B cell (primary cell): ENCODE results near the gene SYNE1. TPM values are rescaled to one million over a fixed set of nuclear protein-coding genes. Genes with fewer than 3 reads are reported as not detected.
A peak's percentile ranks its signal among the peaks of the same experiment; 100 is the strongest.

Experiments used
- ATAC-seq: fragments of 200-7000 bp; cut with Tn5 transposase; one replicate; pipeline ENCODE4 v1.10.0; 2021; ENCODE audit warnings: low read depth, mild to moderate bottlenecking, moderate number of reproducible peaks, moderate library complexity
- CTCF ChIA-PET: fragments of 350-600 bp; sonication (Branson Sonifier 250); formaldehyde crosslinking; loops from one replicate; lab custom pipeline; 2021; ENCODE audit warnings: antibody characterized with exemption, inconsistent platforms; lab: Charles Lee
- POLR2A ChIA-PET: fragments of 350-600 bp; sonication (Branson Sonifier 250); formaldehyde crosslinking; loops from one replicate; lab custom pipeline; 2021; ENCODE audit warnings: antibody characterized with exemption; lab: Charles Lee
- DNase-seq: peaks from one replicate; pipeline ENCODE4 v3.0.0; 2013
- H2AFZ ChIP-seq: 2 replicates; pipeline ENCODE4 v1.6.1; 2012; ENCODE audit warnings: mild to moderate bottlenecking, low read depth, low read length; ENCODE audit not compliant: insufficient read depth, poor library complexity, severe bottlenecking
- H3K27ac ChIP-seq, 2 donors: 1 replicate in 1 of 2; 2 replicates in 1 of 2; pipeline ENCODE4 v1.5.1; 2012 to 2013; ENCODE audit warnings: low read length in 2 of 2, mild to moderate bottlenecking in 2 of 2, moderate library complexity in 1 of 2
- H3K27me3 ChIP-seq, 4 experiments: fragments of 200-600 bp in 1 of 4; sonication (generic) in 1 of 4; replicated peaks in 1 of 4; 1 replicate in 2 of 4; 2 replicates in 2 of 4; pipeline versions ENCODE4 v1.6.1 to v1.7.0; 2013 to 2016; ENCODE audit warnings: low read length in 3 of 4, mild to moderate bottlenecking in 2 of 4, mixed read lengths in 1 of 4, moderate library complexity in 1 of 4; ENCODE audit not compliant: insufficient read depth in 4 of 4, control insufficient read depth in 3 of 4; ENCODE audit errors: control extremely low read depth in 1 of 4
- H3K36me3 ChIP-seq, 2 experiments: replicated peaks in 1 of 2; 1 replicate in 1 of 2; 2 replicates in 1 of 2; pipeline versions ENCODE4 v1.6.1 to v1.7.1; 2013; ENCODE audit warnings: low read length in 1 of 2; ENCODE audit not compliant: insufficient read depth in 2 of 2, control insufficient read depth in 1 of 2; ENCODE audit errors: control extremely low read depth in 1 of 2, extremely low read depth in 1 of 2
- H3K4me1 ChIP-seq, 2 donors: fragments of 200-600 bp in 1 of 2; sonication (generic) in 1 of 2; 1 replicate in 1 of 2; 2 replicates in 1 of 2; pipeline versions ENCODE4 v1.5.1 to v1.6.1; 2013 to 2017; ENCODE audit warnings: low read length in 2 of 2; ENCODE audit not compliant: control insufficient read depth in 2 of 2, insufficient read depth in 2 of 2
- H3K4me2 ChIP-seq: replicated peaks from 2 replicates; pipeline ENCODE3; 2012; ENCODE audit warnings: mild to moderate bottlenecking, low read depth, low read length; ENCODE audit not compliant: poor library complexity, severe bottlenecking
- H3K4me3 ChIP-seq, 5 experiments: fragments of 200-600 bp in 1 of 5; sonication (generic) in 1 of 5; 1 replicate in 3 of 5; 2 replicates in 2 of 5; pipeline versions ENCODE4 v1.5.1 to v1.7.0; 2011 to 2016; ENCODE audit warnings: low read length in 4 of 5, mild to moderate bottlenecking in 4 of 5, low read depth in 2 of 5, control low read depth in 1 of 5, moderate library complexity in 1 of 5; ENCODE audit not compliant: insufficient read depth in 1 of 5; ENCODE audit errors: control extremely low read depth in 1 of 5, extremely low read depth in 1 of 5
- H3K79me2 ChIP-seq: fragments of 200-600 bp; sonication (generic); one replicate; pipeline ENCODE4 v1.6.0; 2016; ENCODE audit warnings: low read length; ENCODE audit not compliant: control insufficient read depth, insufficient read depth
- H3K9ac ChIP-seq: fragments of 200-600 bp; sonication (generic); 2 replicates; pipeline ENCODE4 v1.6.1; 2017; ENCODE audit warnings: mild to moderate bottlenecking, low read length, moderate library complexity
- H3K9me3 ChIP-seq, 3 donors: one replicate each; pipeline versions ENCODE4 v1.6.1 to v1.7.1; 2013; ENCODE audit warnings: low read length in 2 of 3; ENCODE audit not compliant: control insufficient read depth in 2 of 3, insufficient read depth in 1 of 3; ENCODE audit errors: control extremely low read depth in 1 of 3
- H4K20me1 ChIP-seq: 2 replicates; pipeline ENCODE4 v1.6.0; 2012; ENCODE audit warnings: mild to moderate bottlenecking, low read length; ENCODE audit not compliant: insufficient read depth, control insufficient read depth, poor library complexity, severe bottlenecking
- H3K27ac Mint-ChIP-seq: one replicate; pipeline ENCODE4 v1.8.0; 2021; ENCODE audit warnings: mixed read lengths
- H3K27me3 Mint-ChIP-seq: one replicate; pipeline ENCODE4 v1.8.0; 2021; ENCODE audit warnings: mixed read lengths
- H3K4me1 Mint-ChIP-seq: one replicate; pipeline ENCODE4 v1.8.0; 2021; ENCODE audit warnings: mixed read lengths
- H3K4me3 Mint-ChIP-seq: one replicate; pipeline ENCODE4 v1.8.0; 2021; ENCODE audit warnings: mixed read lengths
- H3K9me3 Mint-ChIP-seq: one replicate; pipeline ENCODE4 v1.8.0; 2022; ENCODE audit warnings: mixed read lengths; ENCODE audit not compliant: insufficient read depth
- CTCF ChIP-seq: fragments of 200-600 bp; IDR thresholded peaks from one replicate; pipeline ENCODE4 v1.8.0; 2022; ENCODE audit warnings: antibody characterized with exemption, mild to moderate bottlenecking
- EZH2 ChIP-seq: IDR thresholded peaks from 2 replicates; pipeline ENCODE4 v1.6.1; 2012; ENCODE audit warnings: borderline replicate concordance, low read depth, mild to moderate bottlenecking, moderate library complexity, low read length; ENCODE audit not compliant: insufficient read depth, poor library complexity, severe bottlenecking
- WGBS: methylation state at CpG from one replicate; pipeline ENCODE4 v1.1.5; 2013; ENCODE audit warnings: missing lambda C conversion rate; ENCODE audit not compliant: insufficient coverage; 5-methylcytosine and 5-hydroxymethylcytosine counted together
- intact Hi-C: fragments of 100-400 bp; cut with micrococcal nuclease; formaldehyde crosslinking; loops from one replicate; pipeline ENCODE4 v1.10.0; 2022
- polyA plus RNA-seq: library from polyadenylated mRNA; depleted of rRNA; stranded (reverse); fragments of >200 nt; gene quantifications from 2 replicates; pipeline ENCODE4 v1.2.3, GENCODE V29; 2012
- total RNA-seq, 2 donors: library from RNA; stranded (reverse); fragments of 120-200 nt in 1 of 2; gene quantifications; 1 replicate in 1 of 2; 2 replicates in 1 of 2; pipeline versions ENCODE4 v1.2.3 to v1.2.4, GENCODE V29; 2013 to 2022

SYNE1 gene
- total and polyA plus RNA-seq, 2 donors (not counting 1 experiment from before 2014, with no cell fraction given): 49.2 to 108 TPM

- peaks cover 9% of the 10 kb centered on the region for H3K27me3 Mint-ChIP-seq
- H3K27ac ChIP-seq: no peak overlapping the region
- CTCF ChIA-PET: interaction anchor here (0.8 to 4.6 kb wide), 21 partner anchors 8 to 1446 kb away, joined by 3 to 67 read pairs (median 5); no protein-coding TSS in a partner anchor
- no peaks in the 10 kb centered on the region for H3K9me3 ChIP-seq
- H3K4me3 Mint-ChIP-seq: no peak overlapping the region
- peaks cover 2% of the 10 kb centered on the region for H3K4me1 Mint-ChIP-seq
- H3K9me3 Mint-ChIP-seq: no peaks in the 10 kb centered on the region
- 55% methylated on average over 6 of the region's 10 CpGs for WGBS
- H3K27ac Mint-ChIP-seq: no peak overlapping the region
- DNase-seq (peak; percentile 63), ATAC-seq (peak; percentile 63)
- H3K4me2 ChIP-seq: no peak overlapping the region
- no peak overlapping the region for H3K9ac ChIP-seq
- peaks cover 0 to 3% of the 10 kb centered on the region in 2 donors for H3K4me1 ChIP-seq
- no peaks in the 10 kb centered on the region for H4K20me1 ChIP-seq
- H3K4me3 ChIP-seq: no peak overlapping the region
- no peaks in the 10 kb centered on the region for H3K27me3 ChIP-seq
- TF ChIP-seq CTCF (peak; percentile 96), EZH2 (no peak)
- H3K79me2 ChIP-seq: no peaks in the 10 kb centered on the region
- H2AFZ ChIP-seq: no peak overlapping the region
- POLR2A ChIA-PET: interaction anchor here (1.6 kb wide), 1 partner anchor 37 kb away, joined by 4 read pairs; no protein-coding TSS in a partner anchor
- intact Hi-C loops: loop anchor here (1.0 to 10.0 kb wide), 2 partner anchors 36 to 574 kb away; no protein-coding TSS in a partner anchor
- H3K36me3 ChIP-seq: no peaks in the 10 kb centered on the region
Observed at GRCh38 chr6:152338335-152339125, 298.6 kb downstream of the SYNE1 start.

- Histone ChIP-seq H3K9me3 (no peaks in the 10 kb centered on the region), H3K79me2 (no peaks in the 10 kb centered on the region), H3K4me2 (no peak overlapping the region), H4K20me1 (no peaks in the 10 kb centered on the region), H3K36me3 (no peaks in the 10 kb centered on the region), H3K27ac (no peak overlapping the region), H3K9ac (no peak overlapping the region), H3K4me1 (peaks cover 0 to 3% of the 10 kb centered on the region in 2 donors), H2AFZ (no peak overlapping the region), H3K4me3 (no peak overlapping the region), H3K27me3 (no peaks in the 10 kb centered on the region)
- intact Hi-C loops: loop anchor here (10.0 kb wide), 1 partner anchor 570 kb away; no protein-coding TSS in a partner anchor
- no peak for TF ChIP-seq CTCF
- no peak for TF ChIP-seq EZH2
- ChIA-PET CTCF (interaction anchor here (1.0 kb wide), 1 partner anchor 33 kb away, joined by 3 read pairs; no protein-coding TSS in a partner anchor), POLR2A (no interaction called here)
- Mint-ChIP-seq H3K27me3 (peaks cover 9% of the 10 kb centered on the region), H3K4me3 (no peak overlapping the region), H3K9me3 (no peaks in the 10 kb centered on the region), H3K27ac (no peak overlapping the region), H3K4me1 (peaks cover 2% of the 10 kb centered on the region)
- DNase-seq (no peak), ATAC-seq (no peak)
- no CpG with 5 or more reads among the region's 4 CpGs for WGBS
Observed at GRCh38 chr6:152334555-152334954, 302.6 kb downstream of the SYNE1 start.
